Endothelial cell of umbilical vein (primary cell): ENCODE measurements around the gene TBC1D30. TPM values are rescaled to one million over a fixed set of nuclear protein-coding genes. Genes with fewer than 3 reads are reported as not detected.

Experiments
- BruUV-seq: library from RNA; stranded (reverse); fragments of 400-500 nt; replicated peaks from 2 replicates; lab custom pipeline; 2021; lab: Mats Ljungman, UMichigan
- CTCF ChIA-PET: fragments of 300-600, 350-600 bp; sonication (Branson Sonifier 250); formaldehyde crosslinking; loops from one replicate; lab custom pipeline; 2021; ENCODE audit warnings: antibody characterized with exemption, inconsistent platforms; lab: Charles Lee
- POLR2A ChIA-PET: fragments of 300-600, 350-600 bp; sonication (Branson Sonifier 250); formaldehyde crosslinking; loops from one replicate; lab custom pipeline; 2021; ENCODE audit warnings: antibody characterized with exemption, inconsistent platforms; lab: Charles Lee
- DNase-seq: peaks from one replicate; pipeline ENCODE4 v3.0.0-alpha.2; 2011; ENCODE audit warnings: low read depth, low spot score
- FAIRE-seq: peaks from 2 replicates; lab custom pipeline; 2011; peaks lifted over from hg19 to GRCh38; lab: Jason Lieb, UNC
- H2AFZ ChIP-seq: 2 replicates; pipeline ENCODE4 v1.6.0; 2012; ENCODE audit warnings: low read depth, low read length, control low read depth, inconsistent platforms
- H3K27ac ChIP-seq: 2 replicates; pipeline ENCODE4 v1.5.1; 2011; ENCODE audit warnings: low read depth, mild to moderate bottlenecking, control low read depth, low read length, moderate library complexity; ENCODE audit not compliant: insufficient read depth
- H3K27me3 ChIP-seq, 2 experiments: 2 replicates each; pipeline versions ENCODE4 v1.6.0 to v1.6.1; 2011; ENCODE audit warnings: low read length in 2 of 2, mixed read lengths in 1 of 2; ENCODE audit not compliant: control insufficient read depth in 2 of 2, insufficient read depth in 2 of 2
- H3K36me3 ChIP-seq, 2 experiments: 2 replicates in 1 of 2; 3 replicates in 1 of 2; pipeline ENCODE4 v1.5.1; 2011; ENCODE audit warnings: low read length in 2 of 2, mild to moderate bottlenecking in 1 of 2, moderate library complexity in 1 of 2; ENCODE audit not compliant: control insufficient read depth in 2 of 2, insufficient read depth in 2 of 2; ENCODE audit errors: extremely low read depth in 1 of 2
- H3K4me1 ChIP-seq: 3 replicates; pipeline ENCODE4 v1.5.1; 2011; ENCODE audit warnings: mild to moderate bottlenecking, low read length; ENCODE audit not compliant: control insufficient read depth, insufficient read depth; ENCODE audit errors: extremely low read depth
- H3K4me2 ChIP-seq: 2 replicates; pipeline ENCODE4 v1.6.1; 2011; ENCODE audit warnings: low read length, control low read depth, mixed read lengths; ENCODE audit not compliant: insufficient read depth
- H3K4me3 ChIP-seq, 3 experiments: fragments of 200-600 bp in 1 of 3; sonication (generic), shearing (Covaris generic) in 1 of 3; replicated peaks in 1 of 3; 2 replicates each; pipeline ENCODE4 v1.5.1; 2011 to 2016; ENCODE audit warnings: control low read depth in 3 of 3, low read length in 3 of 3, mild to moderate bottlenecking in 2 of 3, inconsistent platforms in 1 of 3, low read depth in 1 of 3, moderate library complexity in 1 of 3; ENCODE audit not compliant: insufficient read depth in 1 of 3
- H3K79me2 ChIP-seq: 2 replicates; pipeline ENCODE4 v1.6.0; 2012; ENCODE audit warnings: low read length, inconsistent platforms; ENCODE audit not compliant: control insufficient read depth, insufficient read depth
- H3K9ac ChIP-seq: replicated peaks from 2 replicates; pipeline ENCODE3; 2011; ENCODE audit warnings: low read length, control low read depth; ENCODE audit not compliant: insufficient read depth; ENCODE audit errors: extremely low read depth
- H3K9me1 ChIP-seq: replicated peaks from 3 replicates; pipeline ENCODE4 v1.6.0; 2011; ENCODE audit warnings: mild to moderate bottlenecking, low read length; ENCODE audit not compliant: control insufficient read depth, insufficient read depth; ENCODE audit errors: extremely low read depth
- H3K9me3 ChIP-seq: replicated peaks from 2 replicates; pipeline ENCODE4 v1.5.1; 2012; ENCODE audit warnings: low read length, inconsistent platforms; ENCODE audit not compliant: control insufficient read depth, insufficient read depth
- H4K20me1 ChIP-seq: replicated peaks from 2 replicates; pipeline ENCODE3; 2011; ENCODE audit warnings: mild to moderate bottlenecking, low read length; ENCODE audit not compliant: control insufficient read depth, insufficient read depth; ENCODE audit errors: extremely low read depth
- CTCF ChIP-seq, 2 donors: IDR thresholded peaks; 1 replicate in 1 of 2; 2 replicates in 1 of 2; pipeline ENCODE4 v1.5.1; 2011; ENCODE audit warnings: low read length in 2 of 2, mild to moderate bottlenecking in 2 of 2, moderate library complexity in 2 of 2, control low read depth in 1 of 2, inconsistent platforms in 1 of 2, low read depth in 1 of 2; ENCODE audit not compliant: insufficient read depth in 1 of 2; ENCODE audit errors: extremely low read depth in 1 of 2
- EZH2 ChIP-seq: IDR thresholded peaks from 2 replicates; pipeline ENCODE4 v1.6.1; 2012; ENCODE audit warnings: borderline replicate concordance, low read depth, mild to moderate bottlenecking, moderate library complexity, low read length, inconsistent platforms; ENCODE audit not compliant: severe bottlenecking
- FOS ChIP-seq: IDR thresholded peaks from 2 replicates; pipeline ENCODE4 v1.6.1; 2011; ENCODE audit warnings: mild to moderate bottlenecking, low read length, moderate library complexity, borderline replicate concordance; ENCODE audit not compliant: insufficient read depth
- GATA2 ChIP-seq: IDR thresholded peaks from 2 replicates; pipeline ENCODE4 v1.7.0; 2011; ENCODE audit warnings: low read depth, mild to moderate bottlenecking, moderate library complexity, mixed read lengths, low read length; ENCODE audit not compliant: insufficient read length, insufficient read depth
- JUN ChIP-seq: IDR thresholded peaks from 2 replicates; pipeline ENCODE4 v1.6.1; 2011; ENCODE audit warnings: borderline replicate concordance, low read depth; ENCODE audit not compliant: insufficient read length, insufficient read depth
- MAX ChIP-seq: IDR thresholded peaks from 2 replicates; pipeline ENCODE4 v1.6.1; 2011; ENCODE audit not compliant: insufficient read depth, insufficient read length
- MYC ChIP-seq: IDR thresholded peaks from one replicate; pipeline ENCODE4 v1.6.1; 2011; ENCODE audit warnings: mild to moderate bottlenecking, low read depth, low read length
- POLR2A ChIP-seq: IDR thresholded peaks from 2 replicates; pipeline ENCODE4 v1.6.1; 2012; ENCODE audit warnings: low read depth, mild to moderate bottlenecking, control low read depth, low read length
- POLR2AphosphoS5 ChIP-seq: IDR thresholded peaks from 2 replicates; pipeline ENCODE4 v1.6.1; 2012; ENCODE audit warnings: low read depth, mild to moderate bottlenecking, control low read depth, low read length, moderate library complexity; ENCODE audit not compliant: insufficient read depth
- dilution Hi-C: fragments of 300-500 bp; cut with MboI; formaldehyde crosslinking; loops from one replicate; pipeline ENCODE4 v1.15.0; 2019; ENCODE audit warnings: low sequenced_read_pairs; ENCODE audit not compliant: extremely low pct_ligation_motif_present
- intact Hi-C: fragments of 100-400 bp; cut with micrococcal nuclease; formaldehyde crosslinking; loops from one replicate; pipeline ENCODE4 v1.10.0; 2022
- polyA plus RNA-seq, 4 experiments: library from polyadenylated mRNA; depleted of rRNA in 3 of 4; stranded (reverse) in 3 of 4; unstranded in 1 of 4; fragments of >200 nt; gene quantifications; 2 replicates each; pipeline versions ENCODE4 v1.2.1 to v1.2.3, GENCODE V29; 2011 to 2012; ENCODE audit warnings: missing spikeins in 1 of 4
- total RNA-seq: library from RNA; stranded (reverse); gene quantifications from 2 replicates; pipeline ENCODE4 v1.2.3, GENCODE V29; 2021

Gene TBC1D30
- total and polyA plus RNA-seq, 2 donors (not counting 3 experiments of a cell fraction or from before 2014, with no cell fraction given), result 4.4 to 7.6 TPM

- ChIA-PET CTCF (interaction anchor here (0.6 to 6.6 kb wide), 18 partner anchors 12 to 1970 kb away, joined by 3 to 116 read pairs (median 3); partner anchors contain the start of genes LEMD3 and WIF1), POLR2A (no interaction called here)
- H3K9me1 ChIP-seq, result no peaks in the 10 kb centered on the region
- FAIRE-seq (peak; percentile 88), DNase-seq (peak; percentile 67)
- no peaks in the 10 kb centered on the region for H3K9me3 ChIP-seq
- H4K20me1 ChIP-seq, result no peaks in the 10 kb centered on the region
- BruUV-seq, result no TSS peak
- intact Hi-C loops (loop anchor here (1.0 to 10.0 kb wide), 11 partner anchors 88 to 1516 kb away; no protein-coding TSS in a partner anchor), dilution Hi-C loops (no loop called here)
- peaks cover 36% of the 10 kb centered on the region for H3K4me1 ChIP-seq
- H3K79me2 ChIP-seq, result no peaks in the 10 kb centered on the region
- H3K27me3 ChIP-seq, result no peaks in the 10 kb centered on the region
- no peak overlapping the region for H3K9ac ChIP-seq
- no peak overlapping the region for H3K4me3 ChIP-seq
- H3K4me2 ChIP-seq, result no peak overlapping the region
- no peaks in the 10 kb centered on the region for H3K36me3 ChIP-seq
- H2AFZ ChIP-seq, result no peak overlapping the region
- H3K27ac ChIP-seq, result no peak overlapping the region
- TF ChIP-seq POLR2A (no peak), JUN (no peak), MAX (no peak), CTCF (IDR thresholded peaks at IDR 0.05; ENCODE audit: extremely low read depth in 1 of 2, insufficient read depth in 1 of 2, low read depth in 1 of 2, low read length in 2 of 2) (peak; percentile 35 to 53)
Observed at GRCh38 chr12:64890873-64891468, 66.5 kb downstream of the TBC1D30 start.

GRCh38 chr12:64891629-64892028, 67.2 kb downstream of the TBC1D30 start:
- Histone ChIP-seq H3K4me1 (peaks cover 38% of the 10 kb centered on the region), H3K27me3 (no peaks in the 10 kb centered on the region), H3K4me3 (no peak overlapping the region), H4K20me1 (no peaks in the 10 kb centered on the region), H2AFZ (no peak overlapping the region), H3K36me3 (no peaks in the 10 kb centered on the region), H3K79me2 (no peaks in the 10 kb centered on the region), H3K27ac (no peak overlapping the region), H3K9ac (no peak overlapping the region), H3K4me2 (no peak overlapping the region), H3K9me1 (no peaks in the 10 kb centered on the region), H3K9me3 (no peaks in the 10 kb centered on the region)
- CTCF ChIA-PET, result interaction anchor here (0.7 to 6.6 kb wide), 13 partner anchors 11 to 1969 kb away, joined by 3 to 116 read pairs (median 5); partner anchors contain the start of gene WIF1
- POLR2A ChIA-PET, result no interaction called here
- DNase-seq, result no peak
- FAIRE-seq, result no peak
- intact Hi-C loops, result loop anchor here (1.0 to 10.0 kb wide), 11 partner anchors 89 to 1516 kb away; no protein-coding TSS in a partner anchor
- dilution Hi-C loops, result no loop called here
- TF ChIP-seq GATA2, result no peak
- no peak for TF ChIP-seq CTCF (IDR thresholded peaks at IDR 0.05; ENCODE audit: extremely low read depth in 1 of 2, insufficient read depth in 1 of 2, low read depth in 1 of 2, low read length in 2 of 2)
- TF ChIP-seq JUN, result no peak
- no peak for TF ChIP-seq POLR2A
- TF ChIP-seq FOS, result no peak
- no peak for TF ChIP-seq MYC
- no peak for TF ChIP-seq EZH2
- TF ChIP-seq POLR2AphosphoS5, result no peak
- no peak for TF ChIP-seq MAX
- BruUV-seq, result no TSS peak
